ENCODE results near the gene KCNJ1. TPM values are rescaled to one million over a fixed set of nuclear protein-coding genes. Genes with fewer than 3 reads are reported as not detected.

The KCNJ1 gene
- total RNA-seq, 6 experiments from 2014 or later = not detected

GRCh38 chr11:128894286-128894681, 27.2 kb upstream of the KCNJ1 start:
- Histone ChIP-seq H3K27me3 (no peaks in the 10 kb centered on the region), H3K27ac (peak overlapping the region in 1 of 3 donors; percentile 7), H3K4me1 (peaks cover 0 to 48% (median 24%) of the 10 kb centered on the region in 4 donors), H3K9me3 (no peaks in the 10 kb centered on the region), H3K36me3 (no peaks in the 10 kb centered on the region), H3K4me3 (no peak overlapping the region)
- 39% methylated on average over 3 of the region's 3 CpGs for WGBS (ENCODE audit: insufficient coverage, low coverage, low lambda C conversion rate, missing lambda C conversion rate)
- TF ChIP-seq CTCF (IDR thresholded peaks at IDR 0.05) (no peak), POLR2A (IDR thresholded peaks at IDR 0.05) (no peak)
- DNase-seq (no peak), ATAC-seq (no peak)
- intact Hi-C loops (cut with DNase I) = no loop called here

- Histone ChIP-seq H3K9me3 (no peaks in the 10 kb centered on the region), H3K4me1 (peaks cover 0 to 43% (median 21%) of the 10 kb centered on the region in 4 donors), H3K4me3 (no peak overlapping the region), H3K27ac (no peak overlapping the region), H3K36me3 (no peaks in the 10 kb centered on the region), H3K27me3 (no peaks in the 10 kb centered on the region)
- TF ChIP-seq CTCF (IDR thresholded peaks at IDR 0.05) = no peak
- no peak for TF ChIP-seq POLR2A (IDR thresholded peaks at IDR 0.05)
- DNase-seq (no peak), ATAC-seq (no peak)
- WGBS (ENCODE audit: insufficient coverage, low coverage, low lambda C conversion rate, missing lambda C conversion rate) = 62% methylated on average over 6 of the region's 9 CpGs
- intact Hi-C loops (cut with DNase I) = no loop called here
Measured at GRCh38 chr11:128893578-128894285, 26.6 kb upstream of the KCNJ1 start.

GRCh38 chr11:128892866-128893565, 25.9 kb upstream of the KCNJ1 start:
- DNase-seq (no peak), ATAC-seq (peak in 1 of 4 donors; percentile 34)
- Histone ChIP-seq H3K36me3 (no peaks in the 10 kb centered on the region), H3K9me3 (no peaks in the 10 kb centered on the region), H3K4me3 (no peak overlapping the region), H3K4me1 (peaks cover 0 to 37% (median 17%) of the 10 kb centered on the region in 4 donors), H3K27me3 (no peaks in the 10 kb centered on the region), H3K27ac (no peak overlapping the region)
- intact Hi-C loops (cut with DNase I) = no loop called here
- 46% methylated on average over 3 of the region's 4 CpGs for WGBS (ENCODE audit: insufficient coverage, low coverage, low lambda C conversion rate, missing lambda C conversion rate)
- TF ChIP-seq POLR2A (IDR thresholded peaks at IDR 0.05) = no peak
- no peak for TF ChIP-seq CTCF (IDR thresholded peaks at IDR 0.05)

GRCh38 chr11:128891913-128892398, 24.9 kb upstream of the KCNJ1 start:
- ATAC-seq (no peak), DNase-seq (no peak)
- 72% methylated on average over 3 of the region's 6 CpGs for WGBS (ENCODE audit: insufficient coverage, low coverage, low lambda C conversion rate, missing lambda C conversion rate)
- intact Hi-C loops (cut with DNase I) = no loop called here
- Histone ChIP-seq H3K27ac (no peak overlapping the region), H3K27me3 (no peaks in the 10 kb centered on the region), H3K4me1 (peaks cover 0 to 33% (median 16%) of the 10 kb centered on the region in 4 donors), H3K4me3 (no peak overlapping the region), H3K36me3 (no peaks in the 10 kb centered on the region), H3K9me3 (no peaks in the 10 kb centered on the region)
- no peak for TF ChIP-seq CTCF (IDR thresholded peaks at IDR 0.05)
- TF ChIP-seq POLR2A (IDR thresholded peaks at IDR 0.05) = no peak

Data from right lobe of liver (tissue), 6 donors.